Kidney tubule cell (primary cell): Measurements from ENCODE around the gene TMEM221.

Experiments
- DNase-seq: peaks from one replicate; pipeline ENCODE4 v3.0.0-alpha.2; 2018; ENCODE audit warnings: low spot score

Gene TMEM221

GRCh38 chr19:17405250-17406045, 43.0 kb downstream of the TMEM221 start, which contains the start of gene BST2:
TSS of gene BST2 (minus strand) at chr19:17405630. CDS start at chr19:17405575, 55 bp downstream.
- peak; percentile 75 for DNase-seq

GRCh38 chr19:17404621-17405249, 43.7 kb downstream of the TMEM221 start:
- DNase-seq = no peak

GRCh38 chr19:17404015-17404414, 44.5 kb downstream of the TMEM221 start:
- no peak for DNase-seq

- DNase-seq = no peak
Observed at GRCh38 chr19:17402982-17403855, 45.2 kb downstream of the TMEM221 start.

- DNase-seq = no peak
Observed at GRCh38 chr19:17401628-17402027, 46.8 kb downstream of the TMEM221 start.

- DNase-seq = no peak
Observed at GRCh38 chr19:17398902-17399527, 49.5 kb downstream of the TMEM221 start.

- DNase-seq = peak; percentile 42
Observed at GRCh38 chr19:17394891-17395415, 53.5 kb downstream of the TMEM221 start.

GRCh38 chr19:17393914-17394313, 54.6 kb downstream of the TMEM221 start, which contains the start of gene CCDC194:
TSS of gene CCDC194 (minus strand) at chr19:17394196. CDS start at chr19:17394158, 38 bp downstream.
- DNase-seq = no peak

GRCh38 chr19:17393002-17393401, 55.5 kb downstream of the TMEM221 start:
- DNase-seq = peak; percentile 23

GRCh38 chr19:17391371-17392151, 56.9 kb downstream of the TMEM221 start:
- DNase-seq = no peak

- peak; percentile 87 for DNase-seq
Observed at GRCh38 chr19:17390665-17391370, 57.6 kb downstream of the TMEM221 start.

GRCh38 chr19:17389957-17390664, 58.4 kb downstream of the TMEM221 start:
- DNase-seq = no peak

GRCh38 chr19:17389288-17389687, 59.2 kb downstream of the TMEM221 start:
- no peak for DNase-seq

GRCh38 chr19:17385878-17386611, 62.4 kb downstream of the TMEM221 start:
- peak; percentile 53 for DNase-seq
